GM21528 (cell line): Measurements from ENCODE around the gene PAIP1.
"Not testable (repeated sequence)": the region's sequence is repeated elsewhere in the genome, so short reads cannot be mapped to it uniquely, and the experiment has no call there.

Experiments used
- ATAC-seq: cut with Tn5 transposase; IDR thresholded peaks from one replicate; pipeline ENCODE4 v1.9.1; 2021; ENCODE audit warnings: mild to moderate bottlenecking, moderate library complexity; ENCODE audit not compliant: unreplicated experiment, low FRiP score

The PAIP1 gene

DNA sequence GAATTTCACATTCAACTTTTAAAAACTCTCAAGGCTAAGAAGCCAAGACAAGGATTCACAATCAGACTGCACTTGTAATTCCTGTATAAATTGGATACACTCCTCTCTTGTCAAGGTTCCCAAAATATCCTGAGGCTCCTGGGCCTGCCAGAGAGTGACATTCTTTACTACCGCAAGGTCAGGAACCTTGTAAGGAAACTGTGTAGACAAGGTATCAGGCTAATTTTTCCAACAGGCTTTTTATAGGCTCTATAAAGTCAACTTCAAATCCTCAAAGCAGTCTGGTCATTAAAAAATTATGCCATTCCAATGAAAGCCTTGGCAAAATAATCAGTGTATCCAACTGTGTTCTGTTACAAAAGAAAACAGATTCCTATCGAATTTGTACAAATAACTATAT, 15.5 kb upstream of the PAIP1 start:
- ATAC-seq: no peak

DNA sequence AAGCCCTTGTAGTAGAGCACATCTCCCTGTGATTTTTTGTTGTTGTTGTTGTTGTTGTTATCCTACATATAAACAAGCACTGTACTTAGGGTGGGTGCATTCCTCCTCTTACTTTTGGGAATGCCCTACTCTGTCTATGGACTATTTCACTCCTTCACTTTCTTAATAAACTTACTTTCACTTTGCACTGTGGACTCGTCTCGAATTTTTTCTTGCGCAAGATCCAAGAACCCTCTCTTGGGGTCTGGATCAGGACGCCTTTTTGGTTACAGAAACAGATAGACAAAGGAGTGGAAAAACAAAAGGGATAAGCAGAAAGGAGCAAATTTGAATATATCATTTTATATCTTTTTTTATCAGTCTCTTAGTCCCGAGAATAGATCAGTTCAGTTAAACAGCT, 14.4 kb upstream of the PAIP1 start:
- ATAC-seq: no peak

DNA sequence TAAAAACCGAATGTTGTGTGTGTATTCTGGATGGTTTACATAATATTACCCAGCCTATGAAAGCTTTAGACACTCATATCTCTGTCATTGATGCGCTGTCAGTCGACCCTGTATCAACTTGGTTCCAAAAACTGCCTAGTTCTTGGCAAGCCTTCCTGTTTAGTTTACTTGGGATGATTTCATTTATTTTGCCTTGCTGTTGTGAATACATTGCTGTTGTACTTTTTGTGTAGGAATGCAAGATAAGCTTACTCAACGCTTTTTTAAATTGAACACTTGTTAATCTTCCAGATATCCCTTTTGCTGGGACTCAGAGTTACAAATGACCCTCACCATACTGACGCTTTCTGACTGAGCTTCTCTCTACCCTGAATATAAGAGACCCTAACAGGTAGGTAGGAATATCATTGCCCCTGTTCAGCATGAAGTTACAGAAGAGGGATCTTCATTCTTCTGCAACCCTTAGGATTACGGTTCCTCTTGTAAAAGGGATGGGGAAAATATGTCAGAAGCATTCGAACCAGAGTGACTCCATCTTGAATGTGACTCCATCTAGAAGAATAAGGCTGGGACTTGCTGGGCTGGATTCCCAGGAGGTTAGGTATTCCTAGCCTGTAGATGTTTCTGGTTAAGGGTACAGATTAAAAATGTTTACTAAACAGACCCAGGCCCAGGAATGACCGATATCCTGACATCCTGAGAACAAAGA, 13.7 kb upstream of the PAIP1 start:
- no peak for ATAC-seq

GRCh38 chr5:43569236-43569746, 12.4 kb upstream of the PAIP1 start:
- no peak for ATAC-seq

DNA sequence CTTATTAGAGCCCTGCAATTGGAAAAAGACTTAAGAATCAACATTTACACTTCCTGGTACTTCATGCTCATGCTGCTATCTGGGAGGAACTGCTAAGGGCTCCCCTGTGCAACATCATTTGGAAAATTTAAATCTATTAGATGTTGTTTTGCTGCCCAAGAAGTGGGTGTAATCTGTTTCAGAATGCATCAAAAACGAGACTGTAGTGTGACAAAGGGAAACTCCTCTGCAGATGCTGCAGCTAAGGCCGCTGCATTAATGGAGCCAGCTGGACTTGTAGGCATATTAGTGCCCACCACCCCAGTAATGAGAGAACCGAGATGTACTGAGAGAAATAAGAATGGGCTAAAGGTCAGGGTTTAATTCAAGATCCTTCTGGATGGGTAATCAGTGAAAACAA, 11.1 kb upstream of the PAIP1 start:
- no peak for ATAC-seq

- no peak for ATAC-seq
Measured at GRCh38 chr5:43565043-43565442, 8.2 kb upstream of the PAIP1 start.

DNA sequence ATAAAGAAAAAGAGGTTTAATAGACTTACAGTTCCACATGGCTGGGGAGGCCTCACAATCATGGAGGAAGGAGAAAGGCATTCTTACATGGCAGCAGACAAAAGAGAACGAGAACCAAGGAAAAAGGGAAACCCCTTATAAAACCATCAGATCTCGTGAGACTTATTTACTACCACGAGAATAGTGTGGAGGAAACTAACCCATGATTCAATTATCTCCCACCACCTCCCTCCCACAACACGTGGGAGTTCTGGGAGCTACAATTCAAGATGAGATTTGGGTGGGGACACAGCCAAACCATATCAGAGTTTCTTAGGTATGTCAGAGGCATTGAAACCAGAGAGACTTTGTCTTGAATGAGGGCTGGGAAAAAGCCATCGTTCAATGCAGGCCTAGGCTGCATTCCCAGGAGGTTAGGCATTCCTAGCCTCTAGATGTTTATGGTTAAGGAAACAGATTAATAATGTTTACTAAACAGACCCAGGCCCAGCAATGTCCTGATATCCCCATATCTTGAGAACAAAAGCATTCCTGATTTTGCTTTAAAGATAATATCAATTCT, 7.5 kb upstream of the PAIP1 start:
- no peak for ATAC-seq

DNA sequence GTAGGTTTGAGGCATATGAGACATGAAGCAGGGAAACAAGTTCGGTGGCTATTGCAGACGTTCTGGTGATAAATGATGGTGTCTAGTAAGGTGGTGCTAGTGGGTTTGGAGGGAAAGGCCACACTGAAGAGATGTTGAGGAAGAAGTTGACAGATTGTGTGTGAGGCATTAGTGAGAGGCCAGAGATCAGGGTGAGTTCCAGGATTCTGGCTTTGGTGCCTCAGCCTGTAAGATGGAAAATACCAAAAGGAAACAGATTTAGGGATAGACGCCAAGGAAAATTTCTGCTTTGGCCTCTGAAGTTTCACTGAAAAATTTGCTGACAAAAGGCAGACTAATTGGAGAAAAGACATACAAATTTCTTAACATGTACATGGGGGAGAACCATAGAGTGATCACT, 6.4 kb upstream of the PAIP1 start:
- ATAC-seq: no peak

DNA sequence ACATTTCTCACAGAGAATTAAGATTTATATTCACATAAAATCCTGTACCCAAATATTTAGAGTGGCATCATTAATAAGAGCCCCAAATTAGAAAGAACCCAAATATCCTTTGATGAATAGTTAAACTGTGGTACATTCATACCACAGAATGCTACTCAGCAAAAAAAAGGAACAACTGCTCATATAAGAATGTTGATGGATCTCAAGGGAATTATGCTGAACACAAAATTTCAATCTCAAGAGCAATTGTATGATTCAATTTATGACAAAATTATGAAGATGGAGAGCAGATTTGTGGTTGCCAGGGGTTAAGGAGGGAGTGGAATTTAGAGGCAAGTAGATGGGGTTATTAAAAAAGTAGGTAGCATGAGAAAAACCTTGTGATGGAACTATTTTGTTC, 4.5 kb upstream of the PAIP1 start:
- no peak for ATAC-seq

DNA sequence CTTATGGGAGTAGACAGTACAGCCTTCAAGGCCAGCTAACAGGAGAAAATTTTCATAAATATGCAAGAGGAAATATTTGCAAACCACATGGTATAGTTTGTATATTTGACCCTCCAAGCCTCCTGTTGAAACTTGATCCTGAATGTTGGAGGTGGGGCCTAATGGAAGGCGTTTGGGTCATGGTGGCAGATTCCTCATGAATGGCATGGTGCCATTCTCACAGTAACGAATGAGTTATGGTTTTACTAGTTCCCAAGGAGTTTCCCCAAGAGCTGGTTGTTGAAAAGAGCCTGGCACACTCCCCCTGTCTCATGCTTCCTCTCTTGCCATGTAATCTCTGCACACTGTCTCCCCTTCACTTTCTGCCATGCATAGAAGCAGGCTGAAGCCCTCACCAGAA, 3.3 kb upstream of the PAIP1 start:
- no peak for ATAC-seq

- ATAC-seq: peak; percentile 95
Measured at GRCh38 chr5:43556607-43556856, 345 bp downstream of the PAIP1 start.

GRCh38 chr5:43555895-43556606, 826 bp downstream of the PAIP1 start:
- ATAC-seq: peak; percentile 43

GRCh38 chr5:43554497-43554896, 2.4 kb downstream of the PAIP1 start:
- ATAC-seq: no peak

DNA sequence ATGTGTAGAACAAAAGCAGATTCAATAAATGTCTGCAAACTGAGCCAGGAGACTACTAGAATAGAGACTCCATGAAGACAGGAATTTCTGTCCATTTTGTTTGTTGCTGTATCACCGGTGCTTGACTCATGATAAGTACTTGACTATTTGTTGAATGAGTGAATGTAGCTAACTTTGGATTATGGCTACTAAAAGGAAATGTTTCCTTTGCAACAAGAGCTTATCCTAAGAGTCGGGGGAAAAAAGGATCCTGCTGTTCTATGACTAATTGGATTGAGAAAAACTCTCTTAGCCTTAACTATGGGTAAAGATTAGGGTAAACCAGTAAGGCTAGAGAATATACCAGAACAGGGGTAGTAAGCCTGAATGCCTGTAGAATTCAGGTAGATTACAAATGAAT, 3.5 kb downstream of the PAIP1 start:
- no peak for ATAC-seq

DNA sequence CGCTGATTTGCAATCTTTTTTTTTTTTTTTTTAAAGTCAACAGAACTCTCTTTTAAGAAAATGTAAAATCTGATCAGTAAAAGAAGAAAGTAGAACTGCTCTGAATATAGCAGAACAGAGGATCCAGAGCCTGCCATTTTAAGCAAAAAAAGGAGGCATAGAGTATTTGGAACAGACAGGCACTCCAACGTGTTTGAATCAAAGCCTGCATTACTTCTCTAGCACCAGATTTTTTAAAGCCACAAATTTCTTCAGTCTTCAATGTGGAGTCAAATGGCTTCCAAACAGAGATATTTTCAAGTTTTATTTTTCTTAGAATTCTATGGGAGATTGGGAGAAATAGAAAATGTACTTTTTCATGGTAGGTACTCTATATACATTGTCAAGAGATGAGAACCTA, 5.1 kb downstream of the PAIP1 start:
- no peak for ATAC-seq

DNA sequence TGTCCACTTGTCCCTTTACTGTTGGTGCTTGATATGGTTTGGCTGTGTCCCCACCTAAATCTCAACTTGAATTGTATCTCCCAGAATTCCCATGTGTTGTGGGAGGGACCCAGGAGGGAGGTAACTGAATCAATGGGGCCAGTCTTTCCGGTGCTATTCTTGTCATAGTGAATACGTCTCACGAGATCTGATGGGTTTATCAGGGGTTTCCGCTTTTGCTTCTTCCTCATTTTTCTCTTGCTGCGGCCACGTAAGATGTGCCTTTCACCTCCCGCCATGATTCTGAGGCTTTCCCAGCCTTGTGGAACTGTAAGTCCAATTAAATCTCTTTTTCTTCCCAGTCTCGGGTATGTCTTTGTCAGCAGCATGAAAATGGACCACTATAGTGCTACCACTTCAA, 7.6 kb downstream of the PAIP1 start:
- not testable (repeated sequence) for ATAC-seq

DNA sequence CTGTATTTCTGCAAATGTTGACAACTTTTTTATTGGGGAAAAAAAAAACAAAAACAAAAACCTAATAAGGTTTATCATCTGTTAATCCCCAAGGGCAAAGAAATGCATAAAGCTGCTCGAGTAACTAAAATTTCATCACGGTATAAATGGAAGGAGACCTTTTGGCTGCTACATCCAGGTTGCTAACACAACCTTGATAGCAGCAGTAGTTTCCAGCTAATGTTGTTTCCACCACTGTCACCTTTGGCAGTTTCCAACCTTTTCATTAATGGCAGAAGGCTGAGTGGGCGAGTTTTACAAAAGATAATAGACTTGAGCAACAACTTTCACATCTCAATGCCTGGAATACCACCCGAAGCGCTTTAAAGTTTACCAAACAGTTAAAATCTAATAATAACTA, 8.5 kb downstream of the PAIP1 start:
- no peak for ATAC-seq

DNA sequence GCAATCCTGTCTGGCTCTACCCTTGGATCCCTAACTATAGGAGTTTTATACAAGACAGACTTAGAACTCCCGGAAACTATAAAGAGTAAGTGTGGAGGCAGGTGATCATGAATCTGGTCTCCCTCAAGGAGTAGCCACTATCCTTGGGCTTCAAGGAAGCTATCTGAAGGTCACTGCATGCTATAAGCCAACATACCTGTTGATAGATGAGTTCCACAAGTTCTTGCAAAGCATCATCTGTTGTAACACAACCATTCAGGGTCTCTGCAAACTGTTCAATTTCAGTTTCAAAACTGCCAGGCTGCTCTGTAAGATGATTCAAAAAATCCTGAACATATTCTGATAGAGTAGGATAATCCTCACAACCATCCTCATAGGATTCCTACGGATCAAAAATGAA, 9.3 kb downstream of the PAIP1 start:
- ATAC-seq: no peak

DNA sequence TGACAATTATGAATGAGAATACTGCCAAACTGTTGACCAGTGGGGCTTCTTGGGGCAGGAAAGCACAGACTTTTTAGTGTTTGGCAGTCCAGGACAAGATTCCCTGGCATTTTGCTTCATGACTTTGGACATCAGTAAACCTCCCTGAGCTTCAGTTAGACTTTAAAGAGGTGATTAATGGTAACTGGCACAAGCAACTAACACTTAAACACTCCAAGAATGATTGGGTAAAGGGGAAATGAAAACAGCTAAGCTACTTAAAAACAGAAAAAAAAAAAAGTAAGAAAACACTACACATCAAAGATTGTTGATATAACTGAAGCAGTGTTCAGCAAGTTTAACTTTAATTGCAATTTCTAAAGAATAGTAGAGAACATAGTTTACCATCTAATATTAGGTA, 13.4 kb downstream of the PAIP1 start:
- ATAC-seq: no peak

- no peak for ATAC-seq
Measured at GRCh38 chr5:43540746-43541145, 16.1 kb downstream of the PAIP1 start.

GRCh38 chr5:43536972-43537371, 19.9 kb downstream of the PAIP1 start:
- no peak for ATAC-seq

GRCh38 chr5:43533646-43534045, 23.2 kb downstream of the PAIP1 start:
- no peak for ATAC-seq
